SH-SY5Y (cell line): ENCODE results near the gene ZBED3.

Experiments used
- GATA2 ChIP-seq: IDR thresholded peaks from 2 replicates; pipeline ENCODE4 v1.6.1; 2011; ENCODE audit warnings: mild to moderate bottlenecking, low read depth, low read length
- GATA3 ChIP-seq: IDR thresholded peaks from 2 replicates; pipeline ENCODE4 v1.6.1; 2011; ENCODE audit warnings: low read depth, mild to moderate bottlenecking, low read length, moderate library complexity

DNA sequence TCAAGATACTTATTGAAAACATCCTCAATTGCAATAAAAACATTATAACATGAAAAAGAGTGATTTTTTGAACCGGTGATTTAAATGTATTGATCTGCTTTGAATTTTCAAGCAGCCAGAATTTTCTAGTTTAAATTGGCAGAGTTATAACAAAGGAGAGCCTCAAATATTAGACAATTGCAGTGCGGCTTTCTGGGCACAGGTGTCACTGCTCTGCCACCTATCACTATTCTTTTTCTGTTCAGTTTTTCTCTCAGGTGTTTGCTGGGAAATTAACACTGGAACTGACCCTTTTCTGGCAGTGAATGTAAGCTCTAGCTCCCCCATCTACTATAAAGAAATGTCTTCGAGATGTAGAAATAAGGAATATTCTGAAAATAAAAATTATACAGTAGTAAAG lies 23.0 kb downstream of the ZBED3 start:
- no peak for TF ChIP-seq GATA2
- TF ChIP-seq GATA3: no peak
